ENCODE results near the gene ARFGEF2.
"Not testable (repeated sequence)": the region's sequence is repeated elsewhere in the genome, so short reads cannot be mapped to it uniquely, and the experiment has no call there.

ARFGEF2 gene

DNA sequence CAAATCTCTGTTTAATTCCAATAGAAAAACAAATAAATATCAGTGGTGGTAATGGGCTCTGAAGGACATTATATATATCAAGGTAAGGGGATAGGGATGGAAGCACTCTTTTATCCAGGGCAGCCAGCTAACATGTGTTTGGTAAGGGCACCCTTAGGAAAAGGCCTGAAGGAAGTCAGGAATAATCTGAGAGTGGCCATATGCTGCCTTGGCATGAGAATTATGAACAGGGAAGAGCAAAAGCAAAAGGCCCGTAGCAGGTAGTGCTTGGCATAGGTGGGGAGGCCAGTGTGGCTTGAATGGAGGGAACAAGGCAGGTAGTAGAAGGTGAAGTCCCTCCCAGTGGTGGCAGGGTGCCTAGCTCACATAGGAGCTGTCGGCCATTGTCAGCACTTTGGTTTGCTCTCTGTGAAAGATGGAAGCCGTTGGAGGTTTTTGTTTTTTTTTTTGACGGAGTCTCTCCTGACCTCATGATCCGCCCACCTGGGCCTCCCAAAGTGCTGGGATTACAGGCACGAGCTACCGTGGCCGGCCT lies 85.0 kb downstream of the ARFGEF2 start:
- DNase-seq: no peak

DNA sequence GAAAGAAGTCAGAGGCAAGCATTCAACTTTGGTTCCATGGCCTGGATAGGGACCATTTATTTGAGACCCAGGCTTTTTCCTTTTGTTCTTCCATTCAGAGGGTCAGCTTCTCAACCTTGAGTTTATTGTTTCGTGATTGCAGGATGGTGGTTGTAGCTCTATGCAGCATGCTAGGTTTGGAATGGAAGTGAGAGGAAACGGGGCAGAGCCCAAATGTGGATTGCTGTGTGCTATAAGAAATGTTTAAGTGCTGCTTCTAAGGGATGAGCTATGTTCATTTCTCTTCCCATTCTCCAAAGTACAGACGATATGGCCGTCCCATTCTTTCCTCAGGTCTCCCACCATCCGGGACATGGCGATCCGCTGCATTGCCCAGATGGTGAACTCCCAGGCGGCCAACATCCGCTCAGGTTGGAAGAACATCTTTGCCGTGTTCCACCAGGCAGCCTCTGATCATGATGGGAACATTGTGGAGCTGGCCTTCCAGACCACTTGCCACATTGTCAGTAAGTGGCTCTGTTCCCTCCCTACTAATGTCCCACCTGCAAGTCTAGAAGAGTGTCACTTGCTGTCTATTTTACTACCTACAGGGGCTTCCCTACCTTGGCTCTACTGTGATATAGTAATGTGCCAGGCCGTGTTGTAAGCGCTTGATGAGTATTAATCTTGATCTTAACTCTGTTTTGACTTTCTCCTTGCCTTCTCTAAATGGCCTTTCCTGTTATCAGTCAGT lies 88.6 kb downstream of the ARFGEF2 start:
- DNase-seq: no peak

GRCh38 chr20:49024220-49024619 lies 102.7 kb downstream of the ARFGEF2 start:
- no peak for DNase-seq

DNA sequence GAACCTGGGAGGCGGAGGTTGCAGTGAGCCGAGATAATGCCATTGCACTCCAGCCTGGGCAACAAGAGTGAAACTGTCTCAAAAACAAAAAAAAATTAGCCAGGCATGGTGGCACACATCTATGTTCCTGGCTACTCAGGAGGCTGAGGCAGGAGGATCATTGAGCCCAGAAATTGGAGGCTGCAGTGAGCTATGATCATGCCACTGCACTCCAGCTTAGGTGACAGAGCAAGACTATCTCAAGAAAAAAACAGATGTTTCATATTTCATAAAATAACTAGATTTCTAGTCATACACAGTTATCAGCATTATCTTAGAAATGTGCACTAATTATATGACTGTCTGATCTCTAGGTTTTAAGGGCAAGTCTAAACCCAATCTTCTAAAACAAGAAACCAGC lies 106.7 kb downstream of the ARFGEF2 start:
- not testable (repeated sequence) for DNase-seq

GRCh38 chr20:49028684-49029083 lies 107.2 kb downstream of the ARFGEF2 start:
- peak; percentile 10 for DNase-seq

DNA sequence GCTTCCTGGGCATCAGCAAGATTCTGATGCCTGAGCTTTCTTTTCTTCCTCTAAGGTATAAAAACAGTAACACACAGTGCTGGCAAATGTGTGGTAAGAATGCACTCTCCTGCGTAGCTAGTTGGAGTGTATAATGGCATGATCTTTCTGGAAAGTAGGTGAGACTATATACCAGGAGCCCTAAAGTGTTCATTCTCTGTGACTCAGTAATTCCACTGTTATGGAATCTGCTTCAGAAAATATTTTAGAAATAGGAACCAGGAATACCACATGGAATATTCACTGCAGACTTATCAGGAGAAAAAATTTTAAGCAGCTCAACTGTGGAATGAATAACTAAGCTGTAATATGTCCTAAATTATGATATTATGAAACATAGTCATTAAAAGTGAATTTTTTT lies 107.7 kb downstream of the ARFGEF2 start:
- DNase-seq: no peak

- no peak for DNase-seq
These were observed 109.6 kb downstream of the ARFGEF2 start for GRCh38 chr20:49030954-49031619.

GRCh38 chr20:49032455-49032854 lies 110.9 kb downstream of the ARFGEF2 start:
- DNase-seq: no peak

DNA sequence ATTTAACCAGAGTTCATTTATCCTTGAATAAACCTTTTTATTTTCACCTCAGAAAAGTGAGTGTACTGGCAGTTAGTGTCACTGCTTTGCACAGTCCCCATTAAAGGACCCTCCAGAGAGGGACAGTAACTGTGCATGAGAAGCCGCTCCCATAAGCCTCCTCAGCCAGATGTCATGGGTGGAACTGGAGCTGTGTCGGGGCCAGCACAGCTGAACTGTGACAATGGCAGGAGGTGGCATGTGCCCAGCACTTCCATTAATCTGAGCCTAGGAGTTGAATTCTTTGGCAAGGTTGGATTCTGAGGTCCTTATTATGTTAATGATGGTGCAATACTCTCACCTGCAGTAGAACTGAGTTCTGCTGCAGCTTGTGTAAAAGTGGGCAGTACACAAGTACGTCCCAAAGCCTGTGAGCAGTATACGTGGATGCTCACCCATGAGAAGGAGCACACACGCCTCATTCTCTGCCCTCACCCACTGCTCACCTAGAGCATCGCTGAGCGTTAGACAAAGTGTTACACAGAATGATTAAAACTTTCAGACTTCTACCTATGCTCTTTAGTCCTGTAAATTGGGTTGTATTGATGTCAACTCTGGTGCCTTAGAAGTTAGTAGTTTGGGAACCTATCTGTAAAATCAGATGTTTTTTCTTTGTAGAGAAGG lies 112.7 kb downstream of the ARFGEF2 start:
- DNase-seq: no peak

- DNase-seq: no peak
These were observed 116.5 kb downstream of the ARFGEF2 start for GRCh38 chr20:49037962-49038387.

DNA sequence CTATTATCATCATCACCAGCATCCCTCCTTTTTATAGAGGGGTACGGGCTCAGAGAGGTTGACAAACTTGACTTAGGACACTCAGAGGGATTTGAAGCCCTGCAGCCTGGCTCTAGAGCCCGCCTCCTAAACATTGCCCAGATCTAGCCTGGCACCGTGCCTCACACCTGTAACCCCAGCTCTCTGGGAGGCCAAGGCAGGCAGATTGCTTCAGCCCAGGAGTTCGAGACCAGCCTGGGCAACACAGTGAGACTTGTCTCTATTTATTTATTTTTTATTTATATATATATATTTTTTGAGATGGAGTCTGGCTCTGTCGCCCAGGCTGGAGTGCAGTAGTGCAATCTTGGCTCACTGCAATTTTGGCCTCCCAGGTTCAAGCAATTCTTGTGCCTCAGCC lies 118.3 kb downstream of the ARFGEF2 start:
- no peak for DNase-seq

GRCh38 chr20:49043000-49043399 lies 121.5 kb downstream of the ARFGEF2 start:
- DNase-seq: no peak

DNA sequence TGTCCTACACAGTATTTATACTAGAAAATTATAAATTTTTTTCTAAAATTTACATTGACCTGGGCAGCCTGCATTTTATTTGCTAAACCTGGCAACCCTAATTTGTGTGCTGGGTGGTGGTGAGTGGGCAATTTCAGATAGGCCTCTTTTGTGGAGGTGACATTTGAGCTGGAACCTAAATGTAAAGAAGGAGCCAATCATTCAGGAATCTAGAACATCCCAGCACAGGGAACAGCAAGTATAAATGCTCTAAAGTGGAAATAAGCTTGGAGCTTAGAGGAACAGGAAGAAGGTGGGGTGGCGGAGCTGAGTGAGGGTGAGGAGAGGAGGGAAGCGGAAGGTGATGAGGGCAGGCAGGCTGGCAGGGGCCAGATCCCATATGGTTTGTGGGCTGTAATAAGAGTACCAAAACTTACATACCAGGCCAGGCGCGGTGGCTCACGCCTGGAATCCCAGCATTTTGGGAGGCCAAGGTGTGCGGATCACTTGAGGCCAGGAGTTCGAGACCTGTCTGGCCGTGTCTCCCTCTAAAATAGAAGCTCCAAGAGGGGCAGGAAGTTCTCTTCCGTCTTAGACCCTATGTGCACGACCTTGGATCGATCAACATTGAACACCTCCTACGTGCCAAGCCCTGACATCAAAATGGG lies 124.1 kb downstream of the ARFGEF2 start:
- no peak for DNase-seq

- DNase-seq: peak; percentile 98
These were observed 124.8 kb downstream of the ARFGEF2 start, which contains the start of gene CSE1L for GRCh38 chr20:49046087-49046900. Gene CSE1L (plus strand): TSS chr20:49046312. CDS start chr20:49058464, 12,152 bp downstream.

DNA sequence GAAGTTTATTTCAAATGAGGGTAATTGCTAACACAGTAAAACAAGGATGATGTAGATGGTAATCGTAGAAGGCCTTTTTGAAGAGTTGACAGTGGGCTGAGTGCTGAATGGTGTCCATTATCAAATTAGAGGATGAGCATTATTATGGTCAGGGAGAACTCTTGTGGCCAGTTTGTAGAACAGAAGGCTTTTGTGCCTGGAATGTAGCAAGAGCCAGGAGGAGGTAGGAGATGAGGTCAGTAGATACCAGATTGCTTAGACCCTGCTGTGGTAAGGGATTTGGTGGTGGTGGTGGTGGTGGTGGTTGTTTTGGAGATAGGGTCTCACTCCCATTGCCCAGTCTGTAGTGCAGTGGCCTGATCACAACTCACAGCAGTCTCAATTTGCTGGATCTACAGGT lies 130.8 kb downstream of the ARFGEF2 start:
- DNase-seq: no peak

- DNase-seq: no peak
These were observed 132.6 kb downstream of the ARFGEF2 start for GRCh38 chr20:49054056-49054643.

- DNase-seq: no peak
These were observed 141.8 kb downstream of the ARFGEF2 start for GRCh38 chr20:49063279-49063678.

GRCh38 chr20:49074521-49074920 lies 153.0 kb downstream of the ARFGEF2 start:
- DNase-seq: no peak

DNA sequence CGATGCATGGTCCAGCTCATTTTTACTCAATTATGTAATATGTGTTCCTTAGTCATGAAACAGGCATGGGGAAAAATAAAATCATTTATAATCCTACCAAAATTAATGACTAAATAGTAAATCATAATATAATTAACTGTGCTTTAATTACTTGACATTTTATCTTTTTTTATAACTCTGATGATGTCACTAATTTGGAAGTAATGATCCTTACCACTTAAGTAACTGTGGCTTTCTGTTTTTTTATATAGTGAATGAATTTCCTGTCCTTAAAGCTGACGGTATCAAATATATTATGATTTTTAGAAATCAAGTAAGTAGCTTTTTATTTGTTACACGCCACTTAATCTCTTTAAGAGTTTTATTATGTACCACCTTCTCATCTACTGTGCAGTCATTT lies 156.8 kb downstream of the ARFGEF2 start:
- DNase-seq: no peak

GRCh38 chr20:49082295-49082694 lies 160.8 kb downstream of the ARFGEF2 start:
- not testable (repeated sequence) for DNase-seq
